GM21576 (cell line): Measurements from ENCODE around the gene MAB21L3.

Source experiments
- ATAC-seq: cut with Tn5 transposase; IDR thresholded peaks from one replicate; pipeline ENCODE4 v1.9.1; 2021; ENCODE audit warnings: mild to moderate bottlenecking, moderate library complexity; ENCODE audit not compliant: unreplicated experiment

MAB21L3 gene

GRCh38 chr1:116164150-116164549 lies 53.0 kb downstream of the MAB21L3 start:
- no peak for ATAC-seq

GRCh38 chr1:116164604-116165368 lies 53.6 kb downstream of the MAB21L3 start:
- no peak for ATAC-seq

- ATAC-seq: no peak
Measured at GRCh38 chr1:116165572-116165971, 54.4 kb downstream of the MAB21L3 start.

- no peak for ATAC-seq
Measured at GRCh38 chr1:116166011-116166571, 54.9 kb downstream of the MAB21L3 start.

GRCh38 chr1:116166655-116167054 lies 55.5 kb downstream of the MAB21L3 start:
- ATAC-seq: no peak

- no peak for ATAC-seq
Measured at GRCh38 chr1:116167625-116168276, 56.6 kb downstream of the MAB21L3 start.

GRCh38 chr1:116168277-116169032 lies 57.3 kb downstream of the MAB21L3 start:
- peak; percentile 86 for ATAC-seq

GRCh38 chr1:116169898-116170297 lies 58.7 kb downstream of the MAB21L3 start:
- no peak for ATAC-seq

- ATAC-seq: no peak
Measured at GRCh38 chr1:116170721-116171589, 59.8 kb downstream of the MAB21L3 start.

GRCh38 chr1:116172666-116173065 lies 61.5 kb downstream of the MAB21L3 start:
- no peak for ATAC-seq

- ATAC-seq: no peak
Measured at GRCh38 chr1:116175611-116176010, 64.4 kb downstream of the MAB21L3 start.

GRCh38 chr1:116176306-116176789 lies 65.1 kb downstream of the MAB21L3 start:
- ATAC-seq: no peak

GRCh38 chr1:116177861-116178260 lies 66.7 kb downstream of the MAB21L3 start:
- no peak for ATAC-seq

- ATAC-seq: no peak
Measured at GRCh38 chr1:116178837-116179236, 67.6 kb downstream of the MAB21L3 start.

- no peak for ATAC-seq
Measured at GRCh38 chr1:116179419-116179818, 68.2 kb downstream of the MAB21L3 start.

GRCh38 chr1:116179964-116180363 lies 68.8 kb downstream of the MAB21L3 start:
- no peak for ATAC-seq

- ATAC-seq: no peak
Measured at GRCh38 chr1:116182019-116182714, 71.0 kb downstream of the MAB21L3 start.
